WERI-Rb-1 (cell line): Measurements from ENCODE around the gene PRMT7.

Experiments
- DNase-seq: peaks from one replicate; pipeline ENCODE4 v3.0.0-alpha.2; 2020
- H3K27ac ChIP-seq: fragments of 250-450 bp; sonication (Bioruptor Pico); 2 replicates; pipeline ENCODE4 v1.5.1; 2020; ENCODE audit warnings: mild to moderate bottlenecking, moderate library complexity
- H3K27me3 ChIP-seq: fragments of 250-450 bp; sonication (Bioruptor Pico); 2 replicates; pipeline ENCODE4 v1.5.1; 2021; ENCODE audit warnings: mild to moderate bottlenecking, low read depth, moderate library complexity; ENCODE audit not compliant: insufficient read depth, severe bottlenecking
- H3K36me3 ChIP-seq: fragments of 250-450 bp; sonication (Bioruptor Pico); 2 replicates; pipeline ENCODE4 v1.5.1; 2020; ENCODE audit warnings: mild to moderate bottlenecking, moderate library complexity
- H3K4me3 ChIP-seq: 2 replicates; pipeline ENCODE4 v1.5.1; 2011; ENCODE audit warnings: low read depth, mild to moderate bottlenecking, control low read depth, low read length
- H3K9me3 ChIP-seq: fragments of 250-450 bp; sonication (Bioruptor Pico); 2 replicates; pipeline ENCODE4 v1.5.1; 2021; ENCODE audit warnings: mild to moderate bottlenecking, moderate library complexity; ENCODE audit not compliant: severe bottlenecking
- CTCF ChIP-seq: IDR thresholded peaks from 2 replicates; pipeline ENCODE4 v1.5.1; 2011; ENCODE audit warnings: low read depth, mild to moderate bottlenecking, control low read depth, inconsistent platforms, low read length

PRMT7 gene

GRCh38 chr16:68344252-68344651 is 33.4 kb downstream of the PRMT7 start:
- Histone ChIP-seq H3K9me3 (no peaks in the 10 kb centered on the region), H3K4me3 (no peak overlapping the region), H3K27me3 (no peaks in the 10 kb centered on the region), H3K36me3 (peaks cover 76% of the 10 kb centered on the region), H3K27ac (no peak overlapping the region)
- TF ChIP-seq CTCF = no peak
- DNase-seq = no peak

- H3K27ac ChIP-seq = no peak overlapping the region
- no peaks in the 10 kb centered on the region for H3K27me3 ChIP-seq
- no peak for DNase-seq
- TF ChIP-seq CTCF = no peak
- H3K9me3 ChIP-seq = no peaks in the 10 kb centered on the region
- peaks cover 73% of the 10 kb centered on the region for H3K36me3 ChIP-seq
- H3K4me3 ChIP-seq = no peak overlapping the region
These were observed 34.6 kb downstream of the PRMT7 start for GRCh38 chr16:68345351-68345810.

GRCh38 chr16:68345958-68346635 is 35.3 kb downstream of the PRMT7 start:
- H3K9me3 ChIP-seq = no peaks in the 10 kb centered on the region
- DNase-seq = no peak
- H3K36me3 ChIP-seq = peaks cover 66% of the 10 kb centered on the region
- no peaks in the 10 kb centered on the region for H3K27me3 ChIP-seq
- H3K27ac ChIP-seq = no peak overlapping the region
- no peak overlapping the region for H3K4me3 ChIP-seq
- no peak for TF ChIP-seq CTCF

GRCh38 chr16:68346892-68347480 is 36.2 kb downstream of the PRMT7 start:
- H3K9me3 ChIP-seq = no peaks in the 10 kb centered on the region
- H3K27me3 ChIP-seq = no peaks in the 10 kb centered on the region
- TF ChIP-seq CTCF = no peak
- DNase-seq = no peak
- H3K4me3 ChIP-seq = no peak overlapping the region
- H3K27ac ChIP-seq = no peak overlapping the region
- H3K36me3 ChIP-seq = peaks cover 61% of the 10 kb centered on the region

GRCh38 chr16:68347605-68348004 is 36.8 kb downstream of the PRMT7 start:
- no peak for TF ChIP-seq CTCF
- Histone ChIP-seq H3K36me3 (peaks cover 61% of the 10 kb centered on the region), H3K9me3 (no peaks in the 10 kb centered on the region), H3K4me3 (no peak overlapping the region), H3K27me3 (no peaks in the 10 kb centered on the region), H3K27ac (no peak overlapping the region)
- DNase-seq = no peak
